Epithelial cell of alveolus of lung (primary cell): ENCODE measurements around the gene LINC00632. TPM values are rescaled to one million over a fixed set of nuclear protein-coding genes. Genes with fewer than 3 reads are reported as not detected.

Source experiments
- total RNA-seq: library from RNA; depleted of rRNA; stranded (reverse); fragments of >200 nt; gene quantifications from 2 replicates; pipeline ENCODE4 v1.2.1, GENCODE V29; 2015

Gene LINC00632
- 22.1 and 30.2 TPM in 2 replicates for total RNA-seq

GRCh38 chrX:140709421-140709846 is at the start of gene LINC00632:
TSS of gene LINC00632 (plus strand) at chrX:140709759.

Other genes starting within 250 kb of the LINC00632 start
- not detected in 2 replicates for gene SOX3, start 204.7 kb upstream of the LINC00632 start, total RNA-seq